CD4-positive, alpha-beta T cell treated with Interleukin-21 for 1 hour (primary cell): ENCODE data around the gene ZNF850.
A peak's percentile ranks its signal among the peaks of the same experiment; 100 is the strongest.

Experiments used
- DNase-seq: peaks from one replicate; pipeline ENCODE4 v3.0.0-alpha.2; 2020

The ZNF850 gene

DNA sequence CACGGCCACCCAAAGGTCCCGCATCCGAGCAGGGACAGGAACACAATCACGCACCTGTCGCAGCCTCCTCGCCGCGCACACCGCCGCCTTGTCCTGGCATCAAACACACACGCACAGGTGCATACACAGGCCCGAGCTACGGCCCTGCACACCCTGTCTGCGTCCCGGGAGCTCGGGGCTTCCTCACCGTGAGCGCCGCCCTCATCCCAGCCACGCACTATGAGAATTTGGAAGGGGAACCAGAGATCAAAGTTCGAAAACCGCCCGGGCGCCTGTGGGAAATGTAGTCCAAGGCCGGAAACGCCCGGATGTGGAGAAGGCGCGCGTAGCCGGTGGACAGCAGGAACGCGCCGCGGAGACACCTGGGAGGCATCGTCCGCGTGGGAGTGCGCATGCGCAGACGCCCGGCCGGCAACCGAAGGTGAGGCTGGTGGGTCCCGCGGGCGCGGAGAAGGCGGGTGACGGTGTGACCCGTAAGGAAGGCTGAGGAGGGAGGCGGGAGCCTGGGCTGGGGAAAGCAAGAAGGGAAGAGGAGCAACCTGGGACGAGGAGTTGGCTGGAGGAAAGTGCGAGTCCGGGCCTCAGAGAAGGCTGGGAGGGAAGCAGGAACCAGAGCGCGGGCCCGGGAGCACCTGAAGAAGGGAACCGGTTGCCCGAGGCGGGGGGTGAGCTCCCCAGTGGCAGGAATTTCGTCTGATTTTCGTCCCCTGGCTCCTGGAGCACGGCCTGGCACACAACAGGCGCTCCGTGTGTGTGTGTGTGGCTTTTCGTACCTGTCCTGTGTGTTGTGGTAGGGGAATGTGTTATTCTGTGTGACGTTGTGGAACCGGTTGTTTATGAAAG is 85.2 kb downstream of the ZNF850 start, which contains the start of gene ZNF567:
TSS of gene ZNF567 (plus strand) at position 399 of the 843 bp plus-strand sequence. CDS start 7,256 bp downstream, outside the sequence.
- DNase-seq, result peak; percentile 98

GRCh38 chr19:36686365-36687213 is 86.0 kb downstream of the ZNF850 start:
- DNase-seq, result no peak

DNA sequence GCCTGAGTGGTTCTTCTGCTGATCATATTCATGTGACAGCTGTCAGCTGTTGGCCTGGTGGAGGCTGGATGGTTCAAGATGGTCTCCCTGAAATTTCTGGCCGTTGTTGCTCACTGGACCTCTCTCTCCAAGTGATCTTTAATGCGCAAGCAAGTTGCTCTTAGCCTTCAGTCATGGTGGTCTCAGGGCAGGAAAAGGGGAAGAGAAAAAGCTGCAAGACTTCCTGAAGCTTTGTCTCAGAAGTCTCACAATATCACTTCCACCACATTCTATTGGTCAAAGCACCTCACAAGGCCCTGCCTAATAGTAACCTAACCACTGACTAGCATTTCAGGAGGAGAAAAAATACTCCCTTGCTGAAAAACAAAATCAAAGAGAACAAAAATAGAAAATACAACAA is 86.8 kb downstream of the ZNF850 start:
- DNase-seq, result no peak

- DNase-seq, result no peak
Observed at GRCh38 chr19:36679455-36679854, 93.2 kb downstream of the ZNF850 start.

DNA sequence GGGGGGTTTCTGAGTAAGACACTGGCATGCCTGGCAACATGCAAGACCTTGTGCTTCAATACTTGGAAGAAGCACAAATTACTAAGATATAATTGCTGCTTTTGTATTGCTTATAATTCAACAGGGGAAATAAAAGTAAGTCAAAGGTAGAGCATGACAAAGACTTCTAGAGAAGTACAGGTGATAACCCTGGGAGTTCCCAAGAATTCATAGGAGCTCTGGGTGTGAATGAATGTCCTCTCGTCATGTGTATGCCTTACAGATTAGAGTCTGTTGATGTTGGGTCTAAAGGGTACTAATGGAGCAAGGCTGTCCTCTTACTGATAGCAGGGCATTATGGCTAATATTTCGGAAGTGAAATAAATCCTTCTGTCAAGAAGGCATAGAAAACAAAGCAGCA is 98.4 kb downstream of the ZNF850 start:
- no peak for DNase-seq

GRCh38 chr19:36672368-36672767 is 100.2 kb downstream of the ZNF850 start:
- no peak for DNase-seq

GRCh38 chr19:36668646-36669045 is 104.0 kb downstream of the ZNF850 start:
- DNase-seq, result no peak

DNA sequence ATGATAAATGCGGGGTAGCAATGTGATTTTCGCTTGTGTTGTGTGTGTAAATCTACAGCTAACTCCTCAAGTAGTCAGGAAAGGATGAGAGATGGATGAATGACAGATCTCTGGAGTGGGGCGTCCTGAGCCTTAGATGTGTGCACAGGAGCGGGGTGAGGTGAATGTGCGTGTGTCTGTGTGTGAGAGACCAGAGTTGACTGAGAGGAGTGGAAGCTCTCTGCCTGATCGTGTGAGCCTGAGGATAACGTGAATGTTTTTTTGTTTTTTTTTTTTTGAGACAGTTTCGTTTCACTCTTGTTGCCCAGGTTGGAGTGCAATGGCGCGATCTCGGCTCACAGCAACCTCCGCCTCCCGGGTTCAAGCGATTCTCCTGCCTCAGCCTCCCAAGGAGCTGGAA is 106.8 kb downstream of the ZNF850 start:
- no peak for DNase-seq
